Neuronal stem cell (in vitro differentiated cells): ENCODE results near the gene ELK4.

Experiments used
- DNase-seq: peaks from one replicate; pipeline ENCODE4 v3.0.0-alpha.2; 2013; ENCODE audit warnings: low spot score
- H2AFZ ChIP-seq: one replicate; pipeline ENCODE4 v1.6.1; 2013; ENCODE audit warnings: mild to moderate bottlenecking, low read length, inconsistent platforms
- H2AK5ac ChIP-seq: 2 replicates; pipeline ENCODE4 v1.6.1; 2013; ENCODE audit warnings: low read depth, mild to moderate bottlenecking, inconsistent platforms, low read length, moderate library complexity, mixed read lengths
- H2BK120ac ChIP-seq: 2 replicates; pipeline ENCODE4 v1.6.1; 2013; ENCODE audit warnings: low read depth, mild to moderate bottlenecking, inconsistent platforms, low read length, moderate library complexity, mixed read lengths
- H2BK12ac ChIP-seq: one replicate; pipeline ENCODE4 v1.6.1; 2013; ENCODE audit warnings: low read length, inconsistent platforms
- H2BK15ac ChIP-seq: 2 replicates; pipeline ENCODE4 v1.6.1; 2013; ENCODE audit warnings: mild to moderate bottlenecking, low read length, inconsistent platforms, mixed read lengths
- H2BK5ac ChIP-seq: one replicate; pipeline ENCODE4 v1.6.1; 2013; ENCODE audit warnings: inconsistent platforms, mild to moderate bottlenecking, low read length, moderate library complexity
- H3K14ac ChIP-seq: one replicate; pipeline ENCODE4 v1.6.1; 2013; ENCODE audit warnings: low read length, inconsistent platforms
- H3K18ac ChIP-seq: 2 replicates; pipeline ENCODE4 v1.6.1; 2013; ENCODE audit warnings: low read length, inconsistent platforms
- H3K23ac ChIP-seq: 2 replicates; pipeline ENCODE4 v1.6.1; 2013; ENCODE audit warnings: low read depth, mild to moderate bottlenecking, mixed read lengths, low read length, inconsistent platforms; ENCODE audit not compliant: poor library complexity
- H3K27ac ChIP-seq: replicated peaks from 3 replicates; pipeline ENCODE4 v1.5.1; 2013; ENCODE audit warnings: low read length, inconsistent platforms
- H3K27me3 ChIP-seq, 3 experiments: 2 replicates each; pipeline ENCODE4 v1.6.1; 2013; ENCODE audit warnings: low read length in 3 of 3, mild to moderate bottlenecking in 2 of 3, inconsistent platforms in 1 of 3, low read depth in 1 of 3, mixed read lengths in 1 of 3, moderate library complexity in 1 of 3; ENCODE audit not compliant: control insufficient read depth in 3 of 3, insufficient read depth in 3 of 3
- H3K36me3 ChIP-seq, 2 donors: replicated peaks in 1 of 2; 2 replicates each; pipeline ENCODE4 v1.6.1; 2013; ENCODE audit warnings: low read length in 2 of 2; ENCODE audit not compliant: control insufficient read depth in 2 of 2, insufficient read depth in 2 of 2
- H3K4ac ChIP-seq: 2 replicates; pipeline ENCODE4 v1.6.1; 2013; ENCODE audit warnings: inconsistent platforms, mild to moderate bottlenecking, low read length, moderate library complexity
- H3K4me1 ChIP-seq, 2 donors: 1 replicate in 1 of 2; 2 replicates in 1 of 2; pipeline ENCODE4 v1.6.1; 2013; ENCODE audit warnings: low read length in 2 of 2, low read depth in 1 of 2; ENCODE audit not compliant: control insufficient read depth in 2 of 2, insufficient read depth in 1 of 2
- H3K4me2 ChIP-seq: one replicate; pipeline ENCODE4 v1.6.1; 2013; ENCODE audit warnings: mild to moderate bottlenecking, low read length, inconsistent platforms; ENCODE audit not compliant: insufficient read depth, poor library complexity, severe bottlenecking
- H3K4me3 ChIP-seq, 2 donors: 2 replicates each; pipeline ENCODE4 v1.5.1; 2013; ENCODE audit warnings: low read length in 2 of 2, mild to moderate bottlenecking in 2 of 2, inconsistent platforms in 1 of 2, moderate library complexity in 1 of 2
- H3K79me1 ChIP-seq: one replicate; pipeline ENCODE4 v1.6.1; 2013; ENCODE audit warnings: low read depth, mild to moderate bottlenecking, inconsistent platforms, low read length, moderate library complexity
- H3K9ac ChIP-seq: one replicate; pipeline ENCODE4 v1.6.1; 2013; ENCODE audit warnings: mild to moderate bottlenecking, low read depth, low read length, inconsistent platforms; ENCODE audit not compliant: poor library complexity
- H3K9me3 ChIP-seq, 2 donors: replicated peaks in 1 of 2; 2 replicates each; pipeline versions ENCODE3 to v1.6.1; 2013; ENCODE audit warnings: low read length in 2 of 2, mild to moderate bottlenecking in 2 of 2, inconsistent platforms in 1 of 2, low read depth in 1 of 2, mixed read lengths in 1 of 2, moderate library complexity in 1 of 2; ENCODE audit not compliant: control insufficient read depth in 2 of 2, insufficient read depth in 1 of 2
- H4K8ac ChIP-seq: one replicate; pipeline ENCODE4 v1.6.1; 2013; ENCODE audit warnings: low read depth, mild to moderate bottlenecking, inconsistent platforms, low read length, moderate library complexity
- H4K91ac ChIP-seq: one replicate; pipeline ENCODE4 v1.6.1; 2013; ENCODE audit warnings: low read length, low read depth, mild to moderate bottlenecking, inconsistent platforms; ENCODE audit not compliant: poor library complexity
- WGBS, 2 donors: extraction: QIAGEN DNeasy Blood & Tissue Kit; methylation state at CpG; one replicate each; pipeline ENCODE4 v1.1.7; 2013; ENCODE audit warnings: missing lambda C conversion rate in 2 of 2, mixed read lengths in 1 of 2; ENCODE audit not compliant: insufficient read length in 2 of 2, insufficient replicate concordance in 1 of 2; ENCODE audit errors: extremely low coverage in 2 of 2; 5-methylcytosine and 5-hydroxymethylcytosine counted together

ELK4 gene

GRCh38 chr1:205610036-205610435 lies 21.8 kb downstream of the ELK4 start:
- WGBS, 2 donors = no CpG with 5 or more reads among the region's 2 CpGs
- no peak for DNase-seq

GRCh38 chr1:205604825-205605505 lies 26.8 kb downstream of the ELK4 start:
- Histone ChIP-seq H3K14ac (no peak overlapping the region), H2AFZ (no peak overlapping the region), H2BK5ac (no peak overlapping the region), H4K8ac (no peak overlapping the region), H3K4me1 (no peaks in the 10 kb centered on the region), H3K4me2 (no peak overlapping the region), H3K27ac (no peak overlapping the region), H3K23ac (no peak overlapping the region), H3K9ac (no peak overlapping the region), H4K91ac (no peak overlapping the region), H2BK15ac (no peak overlapping the region), H3K27me3 (no peaks in the 10 kb centered on the region), H2BK12ac (no peak overlapping the region), H2BK120ac (no peak overlapping the region), H3K9me3 (no peaks in the 10 kb centered on the region), H3K18ac (no peak overlapping the region), H3K4ac (no peak overlapping the region), H3K4me3 (no peak overlapping the region), H2AK5ac (no peak overlapping the region), H3K79me1 (no peaks in the 10 kb centered on the region), H3K36me3 (peaks cover 8 to 62% of the 10 kb centered on the region in 2 donors)
- no peak for DNase-seq
- WGBS, 2 donors = no CpG with 5 or more reads among the region's 5 CpGs

More at GRCh38 chr1:205610036-205610435, 21.8 kb downstream of the ELK4 start:
- Histone ChIP-seq H2AK5ac (no peak overlapping the region), H2AFZ (no peak overlapping the region), H3K4ac (no peak overlapping the region), H3K4me2 (no peak overlapping the region), H4K8ac (no peak overlapping the region), H2BK15ac (no peak overlapping the region), H3K9me3 (no peaks in the 10 kb centered on the region), H2BK5ac (no peak overlapping the region), H3K27ac (no peak overlapping the region), H4K91ac (no peak overlapping the region), H3K4me3 (no peak overlapping the region), H2BK120ac (no peak overlapping the region), H3K79me1 (peaks cover 2% of the 10 kb centered on the region), H2BK12ac (no peak overlapping the region), H3K23ac (no peak overlapping the region), H3K9ac (no peak overlapping the region), H3K36me3 (peaks cover 10 to 85% of the 10 kb centered on the region in 2 donors), H3K18ac (no peak overlapping the region), H3K4me1 (no peaks in the 10 kb centered on the region), H3K14ac (no peak overlapping the region), H3K27me3 (no peaks in the 10 kb centered on the region)

- Histone ChIP-seq H2AK5ac (no peak overlapping the region), H3K4me3 (no peak overlapping the region), H3K79me1 (no peaks in the 10 kb centered on the region), H3K14ac (no peak overlapping the region), H4K91ac (no peak overlapping the region), H3K23ac (no peak overlapping the region), H2BK15ac (no peak overlapping the region), H3K4me1 (no peaks in the 10 kb centered on the region), H3K9ac (no peak overlapping the region), H3K18ac (no peak overlapping the region), H3K36me3 (peaks cover 8 to 63% of the 10 kb centered on the region in 2 donors), H3K9me3 (no peaks in the 10 kb centered on the region), H2AFZ (no peak overlapping the region), H2BK120ac (no peak overlapping the region), H3K4me2 (no peak overlapping the region), H2BK5ac (no peak overlapping the region), H3K27me3 (no peaks in the 10 kb centered on the region), H3K4ac (no peak overlapping the region), H3K27ac (no peak overlapping the region), H4K8ac (no peak overlapping the region), H2BK12ac (no peak overlapping the region)
- DNase-seq = no peak
- WGBS, 2 donors = no CpG with 5 or more reads among the region's 5 CpGs
These were observed 27.8 kb downstream of the ELK4 start for GRCh38 chr1:205604059-205604458.

- no CpG with 5 or more reads among the region's 4 CpGs for WGBS, 2 donors
- Histone ChIP-seq H3K79me1 (no peaks in the 10 kb centered on the region), H2BK12ac (no peak overlapping the region), H3K4me3 (no peak overlapping the region), H3K18ac (no peak overlapping the region), H3K27me3 (no peaks in the 10 kb centered on the region), H2BK15ac (no peak overlapping the region), H3K27ac (no peak overlapping the region), H2BK120ac (no peak overlapping the region), H3K4ac (no peak overlapping the region), H3K14ac (no peak overlapping the region), H3K9ac (no peak overlapping the region), H3K36me3 (peaks cover 20 to 54% of the 10 kb centered on the region in 2 donors), H4K91ac (no peak overlapping the region), H3K4me2 (no peak overlapping the region), H2BK5ac (no peak overlapping the region), H4K8ac (no peak overlapping the region), H3K23ac (no peak overlapping the region), H2AFZ (no peak overlapping the region), H2AK5ac (no peak overlapping the region), H3K4me1 (no peaks in the 10 kb centered on the region), H3K9me3 (no peaks in the 10 kb centered on the region)
- DNase-seq = no peak
These were observed 30.6 kb downstream of the ELK4 start for GRCh38 chr1:205601205-205601604.
